Esophagus muscularis mucosa (tissue), 4 donors: Measurements from ENCODE around the gene C1orf210. TPM values are rescaled to one million over a fixed set of nuclear protein-coding genes. Genes with fewer than 3 reads are reported as not detected.

Experiments
- DNase-seq: peaks from one replicate; pipeline ENCODE4 v3.0.0-alpha.2; 2017; ENCODE audit errors: extremely low spot score
- H3K27ac ChIP-seq, 4 donors: fragments of 200-600 bp; sonication (generic); replicated peaks in 1 of 4; 1 replicate in 3 of 4; 2 replicates in 1 of 4; pipeline ENCODE4 v1.5.1; 2016 to 2019; ENCODE audit warnings: mild to moderate bottlenecking in 1 of 4
- H3K27me3 ChIP-seq, 4 donors: fragments of 200-600 bp; sonication (generic); one replicate each; pipeline versions ENCODE4 v1.5.1 to v1.6.0; 2016 to 2019
- H3K36me3 ChIP-seq, 4 donors: fragments of 200-600 bp; sonication (generic); one replicate each; pipeline ENCODE4 v1.5.1; 2016 to 2019
- H3K4me1 ChIP-seq, 4 donors: fragments of 200-600 bp; sonication (generic); one replicate each; pipeline ENCODE4 v1.5.1; 2016 to 2019
- H3K4me3 ChIP-seq, 4 donors: fragments of 200-600 bp; sonication (generic); 1 replicate in 2 of 4; 2 replicates in 2 of 4; pipeline ENCODE4 v1.5.1; 2016 to 2019; ENCODE audit warnings: mild to moderate bottlenecking in 4 of 4, moderate library complexity in 1 of 4
- H3K9me3 ChIP-seq, 4 donors: fragments of 200-600 bp; sonication (generic); 1 replicate in 3 of 4; 2 replicates in 1 of 4; pipeline ENCODE4 v1.5.1; 2016 to 2019
- EP300 ChIP-seq: sonication (generic); formaldehyde crosslinking; IDR thresholded peaks from one replicate; pipeline ENCODE4 v1.6.1; 2017; ENCODE audit warnings: antibody characterized with exemption
- POLR2A ChIP-seq: fragments of 450-650 bp; IDR thresholded peaks from one replicate; pipeline ENCODE4 v1.6.1; 2017; ENCODE audit warnings: antibody characterized with exemption, moderate library complexity, mild to moderate bottlenecking, low read depth
- POLR2AphosphoS5 ChIP-seq, 2 donors: sonication (generic); formaldehyde crosslinking; IDR thresholded peaks; one replicate each; pipeline ENCODE4 v1.6.1; 2017; ENCODE audit warnings: antibody characterized with exemption in 2 of 2
- WGBS: methylation state at CpG from one replicate; pipeline ENCODE4 v1.1.5; 2018; 5-methylcytosine and 5-hydroxymethylcytosine counted together
- intact Hi-C: fragments of 100-400 bp; cut with DNase I; formaldehyde crosslinking; loops from one replicate; pipeline ENCODE4 v1.15.1; 2023
- total RNA-seq, 4 donors: library from RNA; depleted of rRNA; stranded (reverse); fragments of >200 nt; gene quantifications; one replicate each; pipeline versions ENCODE4 v1.1.0 to v1.2.1, GENCODE V29; 2016
- TF ChIP-seq, protein P1 (sequence below), 3 experiments: fragments of 200-600 bp in 2 of 3; fragments of 450-650 bp in 1 of 3; sonication (generic) in 2 of 3; IDR thresholded peaks; one replicate each; pipeline ENCODE4 v1.5.1; 2017 to 2019; ENCODE audit warnings: antibody characterized with exemption in 3 of 3, mild to moderate bottlenecking in 2 of 3, moderate library complexity in 1 of 3

Gene C1orf210
- total RNA-seq, 4 donors from 2014 or later: not detected

DNA sequence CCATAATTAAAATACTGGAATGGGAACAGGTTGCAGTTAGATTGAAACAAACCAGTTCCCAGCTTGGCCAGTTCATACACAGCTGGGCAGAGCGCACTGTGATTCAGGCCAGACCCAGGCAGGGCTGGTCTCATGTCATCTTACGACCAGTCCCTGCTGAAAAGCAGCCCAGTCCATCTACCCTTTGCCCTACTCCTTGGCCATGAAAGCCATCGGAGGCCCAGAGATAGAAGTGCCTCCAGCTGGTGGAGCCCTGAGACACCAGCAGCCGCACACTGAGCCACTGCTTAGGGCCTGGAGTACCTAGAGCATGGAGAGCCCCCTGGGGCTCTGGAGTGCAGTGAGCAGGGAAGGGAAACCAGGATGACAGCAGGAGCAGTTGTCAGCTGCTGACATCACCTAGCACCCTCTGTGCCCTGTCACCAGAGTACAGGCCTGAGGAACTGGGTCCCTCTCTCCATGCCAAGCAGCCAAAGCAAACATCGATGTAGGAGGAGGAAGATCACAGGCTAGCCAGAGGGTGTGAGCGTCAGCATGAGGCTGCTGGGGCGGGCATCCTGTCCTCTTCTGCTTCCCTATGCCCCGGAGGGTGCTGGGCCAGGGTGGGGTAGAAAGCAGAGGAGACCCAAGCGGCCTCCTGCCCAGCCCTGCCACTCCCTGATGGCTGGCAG, 49.8 kb downstream of the C1orf210 start:
- 79% methylated on average over 2 of the region's 9 CpGs for WGBS
- H3K4me3 ChIP-seq: no peak overlapping the region
- DNase-seq: peak; percentile 82
- no peak overlapping the region for H3K27ac ChIP-seq
- peaks cover 11 to 23% (median 19%) of the 10 kb centered on the region in 4 donors for H3K4me1 ChIP-seq
- intact Hi-C loops: loop anchor here (10.0 kb wide), 1 partner anchor 109 kb away; no protein-coding TSS in a partner anchor
- no peaks in the 10 kb centered on the region for H3K36me3 ChIP-seq
- no peak for TF ChIP-seq EP300
- TF ChIP-seq POLR2A: no peak
- TF ChIP-seq, protein P1, sequence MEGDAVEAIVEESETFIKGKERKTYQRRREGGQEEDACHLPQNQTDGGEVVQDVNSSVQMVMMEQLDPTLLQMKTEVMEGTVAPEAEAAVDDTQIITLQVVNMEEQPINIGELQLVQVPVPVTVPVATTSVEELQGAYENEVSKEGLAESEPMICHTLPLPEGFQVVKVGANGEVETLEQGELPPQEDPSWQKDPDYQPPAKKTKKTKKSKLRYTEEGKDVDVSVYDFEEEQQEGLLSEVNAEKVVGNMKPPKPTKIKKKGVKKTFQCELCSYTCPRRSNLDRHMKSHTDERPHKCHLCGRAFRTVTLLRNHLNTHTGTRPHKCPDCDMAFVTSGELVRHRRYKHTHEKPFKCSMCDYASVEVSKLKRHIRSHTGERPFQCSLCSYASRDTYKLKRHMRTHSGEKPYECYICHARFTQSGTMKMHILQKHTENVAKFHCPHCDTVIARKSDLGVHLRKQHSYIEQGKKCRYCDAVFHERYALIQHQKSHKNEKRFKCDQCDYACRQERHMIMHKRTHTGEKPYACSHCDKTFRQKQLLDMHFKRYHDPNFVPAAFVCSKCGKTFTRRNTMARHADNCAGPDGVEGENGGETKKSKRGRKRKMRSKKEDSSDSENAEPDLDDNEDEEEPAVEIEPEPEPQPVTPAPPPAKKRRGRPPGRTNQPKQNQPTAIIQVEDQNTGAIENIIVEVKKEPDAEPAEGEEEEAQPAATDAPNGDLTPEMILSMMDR (IDR thresholded peaks at IDR 0.05): no peak
- TF ChIP-seq POLR2AphosphoS5 (IDR thresholded peaks at IDR 0.05): no peak
- H3K9me3 ChIP-seq: no peaks in the 10 kb centered on the region
- no peaks in the 10 kb centered on the region for H3K27me3 ChIP-seq

DNA sequence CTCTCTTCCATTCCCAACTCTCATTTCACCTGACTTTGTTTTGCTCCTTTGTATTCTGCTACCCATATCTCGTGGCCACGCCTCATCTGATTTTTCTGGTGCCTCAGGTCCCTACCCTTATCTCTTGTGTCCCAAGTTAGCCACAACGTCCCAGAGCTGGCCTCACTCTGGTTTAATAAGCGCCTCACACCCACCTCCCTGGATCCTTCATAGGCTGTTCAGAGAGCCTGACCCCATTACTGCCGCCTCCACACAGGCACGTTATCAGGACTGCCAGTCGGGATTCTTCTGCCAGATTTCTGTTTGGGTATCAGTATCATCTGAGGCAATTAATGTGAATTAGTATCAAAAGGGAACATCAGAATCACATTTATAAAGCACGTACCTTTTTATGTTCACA, 50.3 kb downstream of the C1orf210 start:
- Histone ChIP-seq H3K4me1 (peaks cover 11 to 26% (median 23%) of the 10 kb centered on the region in 4 donors), H3K27ac (no peak overlapping the region), H3K4me3 (no peak overlapping the region), H3K27me3 (no peaks in the 10 kb centered on the region), H3K36me3 (no peaks in the 10 kb centered on the region), H3K9me3 (no peaks in the 10 kb centered on the region)
- 83% methylated on average over 8 of the region's 8 CpGs for WGBS
- TF ChIP-seq POLR2A (no peak), POLR2AphosphoS5 (IDR thresholded peaks at IDR 0.05) (no peak)
- intact Hi-C loops: loop anchor here (10.0 kb wide), 1 partner anchor 110 kb away; no protein-coding TSS in a partner anchor
- DNase-seq: no peak

GRCh38 chr1:43234267-43234666, 51.1 kb downstream of the C1orf210 start:
- DNase-seq: no peak
- Histone ChIP-seq H3K27ac (no peak overlapping the region), H3K4me3 (no peak overlapping the region), H3K9me3 (no peaks in the 10 kb centered on the region), H3K27me3 (no peaks in the 10 kb centered on the region), H3K4me1 (peaks cover 11 to 31% (median 23%) of the 10 kb centered on the region in 4 donors), H3K36me3 (no peaks in the 10 kb centered on the region)
- intact Hi-C loops: loop anchor here (10.0 kb wide), 1 partner anchor 111 kb away; no protein-coding TSS in a partner anchor
- TF ChIP-seq EP300 (no peak), POLR2AphosphoS5 (IDR thresholded peaks at IDR 0.05) (no peak), POLR2A (no peak)
- TF ChIP-seq, protein P1 (IDR thresholded peaks at IDR 0.05): no peak
- WGBS: 88% methylated on average over 6 of the region's 17 CpGs

GRCh38 chr1:43233631-43234030, 51.8 kb downstream of the C1orf210 start:
- Histone ChIP-seq H3K4me3 (no peak overlapping the region), H3K27me3 (no peaks in the 10 kb centered on the region), H3K27ac (no peak overlapping the region), H3K9me3 (no peaks in the 10 kb centered on the region), H3K36me3 (no peaks in the 10 kb centered on the region), H3K4me1 (peaks cover 10 to 28% (median 19%) of the 10 kb centered on the region in 4 donors)
- TF ChIP-seq EP300: no peak
- TF ChIP-seq POLR2AphosphoS5 (IDR thresholded peaks at IDR 0.05): no peak
- TF ChIP-seq, protein P1 (IDR thresholded peaks at IDR 0.05): no peak
- no peak for DNase-seq
- WGBS: 90% methylated on average over 5 of the region's 5 CpGs
- intact Hi-C loops: loop anchor here (10.0 kb wide), 1 partner anchor 111 kb away; no protein-coding TSS in a partner anchor

DNA sequence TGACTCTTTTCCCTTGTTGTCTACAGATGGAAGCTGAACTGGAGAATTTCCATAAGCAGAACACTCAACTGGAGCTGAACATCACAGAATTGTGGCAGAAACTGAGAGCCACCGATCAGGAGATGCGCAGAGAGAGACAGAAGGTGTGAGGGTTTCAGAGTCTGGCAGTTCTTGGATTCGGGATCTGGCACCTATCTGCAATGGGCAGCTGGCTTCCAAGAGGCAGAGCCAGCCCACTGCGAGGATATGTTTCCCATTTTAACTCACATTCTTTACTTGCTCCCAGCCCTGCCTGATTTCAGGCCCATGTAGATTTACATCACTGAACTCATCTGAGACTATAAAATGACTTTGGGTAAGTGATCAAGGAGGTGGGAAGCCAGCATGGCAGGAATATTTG, 52.9 kb downstream of the C1orf210 start:
- no peak for TF ChIP-seq POLR2A
- no peak for TF ChIP-seq EP300
- TF ChIP-seq, protein P1 (IDR thresholded peaks at IDR 0.05): no peak
- no peak for TF ChIP-seq POLR2AphosphoS5 (IDR thresholded peaks at IDR 0.05)
- H3K4me1 ChIP-seq: peaks cover 1 to 22% (median 11%) of the 10 kb centered on the region in 4 donors
- H3K4me3 ChIP-seq: no peak overlapping the region
- H3K27ac ChIP-seq: no peak overlapping the region
- WGBS: 91% methylated on average over 4 of the region's 4 CpGs
- no peaks in the 10 kb centered on the region for H3K9me3 ChIP-seq
- H3K27me3 ChIP-seq: no peaks in the 10 kb centered on the region
- intact Hi-C loops: loop anchor here (10.0 kb wide), 1 partner anchor 112 kb away; no protein-coding TSS in a partner anchor
- DNase-seq: peak; percentile 57
- no peaks in the 10 kb centered on the region for H3K36me3 ChIP-seq
